HFF-Myc (cell line): ENCODE results near the gene SLC9B1.

ENCODE experiments used
- DNase-seq: peaks from one replicate; pipeline ENCODE4 v3.0.0-alpha.2; 2011; ENCODE audit warnings: low read depth; ENCODE audit errors: extremely low read depth
- H3K4me3 ChIP-seq: replicated peaks from 2 replicates; pipeline ENCODE4 v1.5.1; 2011; ENCODE audit warnings: low read depth, mild to moderate bottlenecking, control low read depth, low read length
- CTCF ChIP-seq: IDR thresholded peaks from 2 replicates; pipeline ENCODE4 v1.5.1; 2012; ENCODE audit warnings: mild to moderate bottlenecking, low read depth, low read length, control low read depth; ENCODE audit errors: missing control alignments

The SLC9B1 gene, protein sequence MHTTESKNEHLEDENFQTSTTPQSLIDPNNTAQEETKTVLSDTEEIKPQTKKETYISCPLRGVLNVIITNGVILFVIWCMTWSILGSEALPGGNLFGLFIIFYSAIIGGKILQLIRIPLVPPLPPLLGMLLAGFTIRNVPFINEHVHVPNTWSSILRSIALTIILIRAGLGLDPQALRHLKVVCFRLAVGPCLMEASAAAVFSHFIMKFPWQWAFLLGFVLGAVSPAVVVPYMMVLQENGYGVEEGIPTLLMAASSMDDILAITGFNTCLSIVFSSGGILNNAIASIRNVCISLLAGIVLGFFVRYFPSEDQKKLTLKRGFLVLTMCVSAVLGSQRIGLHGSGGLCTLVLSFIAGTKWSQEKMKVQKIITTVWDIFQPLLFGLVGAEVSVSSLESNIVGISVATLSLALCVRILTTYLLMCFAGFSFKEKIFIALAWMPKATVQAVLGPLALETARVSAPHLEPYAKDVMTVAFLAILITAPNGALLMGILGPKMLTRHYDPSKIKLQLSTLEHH

GRCh38 chr4:103019308-103020124, at the start of gene SLC9B1:
SLC9B1 (minus strand) TSS chr4:103019705; CDS start chr4:102991711, 27,994 bp downstream.
- TF ChIP-seq CTCF: no peak
- peak; percentile 84 for DNase-seq
- H3K4me3 ChIP-seq: peak within 1 kb of the TSS; percentile 42

DNA sequence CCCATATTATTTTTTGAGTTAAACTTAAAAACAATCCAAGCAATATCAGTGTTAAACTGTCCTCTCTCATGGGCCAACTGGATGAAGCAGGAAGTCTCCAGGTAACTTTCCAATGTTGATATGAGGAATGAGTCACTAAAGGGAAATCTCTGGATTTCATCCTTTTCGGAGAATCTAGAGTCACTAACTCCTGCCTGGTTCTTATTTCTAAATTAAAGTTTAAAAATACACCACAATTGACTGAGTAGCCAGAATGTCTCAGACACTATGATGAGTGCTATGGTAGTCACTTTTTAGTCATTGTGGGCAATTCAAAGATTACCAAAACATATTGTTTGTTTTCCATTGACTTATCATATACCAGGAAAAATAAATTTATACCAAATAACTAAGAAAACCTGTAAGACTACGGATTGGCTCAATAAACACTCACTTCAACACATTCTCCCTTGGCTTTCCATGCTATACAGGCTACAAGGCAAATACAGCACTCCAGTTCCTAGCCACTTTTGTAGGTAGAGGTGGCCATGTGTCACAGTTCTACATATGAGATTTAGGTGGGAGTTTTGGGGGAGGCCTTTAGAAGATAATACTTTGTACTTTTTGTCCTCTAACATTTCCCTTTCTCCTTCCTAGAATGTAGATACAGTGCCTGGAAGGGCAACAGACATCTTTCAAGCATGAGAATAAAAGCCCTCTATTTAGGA, 48.5 kb upstream of the SLC9B1 start:
- no peak for DNase-seq
- no peak overlapping the region for H3K4me3 ChIP-seq
- TF ChIP-seq CTCF: no peak

DNA sequence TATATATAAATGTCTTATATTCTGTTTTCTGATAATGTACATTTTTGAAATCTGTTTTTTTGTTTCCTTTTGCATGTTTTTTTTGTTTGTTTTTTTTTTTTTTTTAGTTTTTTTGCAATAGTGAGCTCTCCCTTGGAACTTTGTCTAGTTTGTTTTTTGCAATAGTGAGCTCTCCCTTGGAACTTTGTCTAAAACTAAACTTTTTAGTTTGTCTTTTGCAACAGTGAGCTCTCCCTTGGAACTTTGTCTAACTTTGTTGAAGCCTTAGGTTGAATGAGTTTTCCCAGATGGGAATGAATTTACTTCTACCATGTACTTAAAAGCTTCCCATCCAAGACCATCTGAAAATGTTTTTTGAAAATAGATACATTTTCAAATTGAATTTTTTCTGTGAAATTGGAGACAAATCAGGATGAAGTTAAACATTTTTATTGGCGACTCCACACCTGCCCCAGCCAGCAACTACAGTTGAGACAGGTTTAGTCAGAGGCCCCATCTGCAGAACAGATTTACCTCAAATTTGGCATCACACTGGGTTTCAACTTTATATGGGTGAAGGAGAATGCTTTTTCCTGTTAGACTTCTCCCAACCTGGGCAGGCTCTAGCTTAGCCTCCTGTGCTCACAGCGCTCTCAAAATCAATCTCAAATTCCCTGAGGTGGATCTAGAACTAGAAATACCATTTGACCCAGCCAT, 41.1 kb upstream of the SLC9B1 start:
- no peak for DNase-seq
- H3K4me3 ChIP-seq: no peak overlapping the region
- no peak for TF ChIP-seq CTCF

DNA sequence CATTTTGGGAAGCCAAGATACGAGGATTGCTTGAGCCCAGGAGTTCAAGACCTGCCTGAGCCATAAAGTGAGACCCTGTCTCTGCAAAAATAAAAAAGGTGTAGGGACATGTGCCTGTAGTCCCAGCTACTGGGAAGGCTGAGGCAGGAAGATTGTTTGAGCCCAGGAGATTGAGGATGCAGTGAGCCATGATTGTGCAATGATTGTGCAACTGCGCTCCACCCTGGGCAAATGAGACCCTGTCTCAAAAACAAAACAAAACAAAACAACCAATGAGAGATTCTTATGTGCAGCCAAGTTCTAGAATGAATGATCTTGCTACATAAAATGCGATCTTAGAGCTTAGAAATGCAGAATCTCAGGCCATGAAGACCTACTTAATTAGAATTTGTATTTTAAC, 34.5 kb upstream of the SLC9B1 start:
- no peak overlapping the region for H3K4me3 ChIP-seq
- DNase-seq: no peak
- no peak for TF ChIP-seq CTCF

DNA sequence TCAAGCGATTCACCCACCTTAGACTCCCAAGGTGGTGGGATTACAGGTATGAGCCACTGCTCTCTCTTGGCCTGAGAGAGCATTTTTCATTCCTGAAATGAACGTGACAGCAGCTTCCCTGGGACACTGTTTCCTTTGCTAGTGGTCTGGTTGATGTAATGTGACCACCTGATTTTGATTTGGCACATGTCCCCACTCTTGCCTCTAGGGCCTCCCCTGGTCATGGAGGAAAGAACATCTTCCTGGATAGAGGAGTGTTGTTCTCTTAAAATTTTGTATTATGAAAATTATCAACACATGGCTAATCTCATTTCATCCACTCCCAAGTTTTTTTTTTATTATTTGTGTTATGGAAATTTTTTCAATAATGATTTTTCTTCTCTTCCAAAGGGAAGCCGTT, 33.3 kb upstream of the SLC9B1 start:
- no peak for TF ChIP-seq CTCF
- H3K4me3 ChIP-seq: no peak overlapping the region
- no peak for DNase-seq

DNA sequence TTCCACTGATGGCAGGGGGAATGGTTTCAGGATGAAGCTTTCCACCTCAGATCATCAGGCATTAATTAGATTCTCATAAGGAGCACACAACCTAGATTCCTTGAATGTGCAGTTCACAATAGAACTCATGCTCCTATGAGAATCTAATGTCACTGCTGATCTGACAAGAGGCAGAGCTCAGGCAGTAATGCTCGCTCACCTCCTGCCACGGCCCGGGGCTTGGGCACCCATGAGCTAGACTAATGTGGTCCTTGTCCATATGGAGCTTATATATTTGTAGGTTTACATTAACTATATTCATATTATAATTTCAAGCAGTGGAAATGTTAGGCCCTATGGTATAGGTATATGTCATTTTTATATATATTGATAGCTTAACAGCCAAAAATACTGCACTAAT, 32.6 kb upstream of the SLC9B1 start:
- TF ChIP-seq CTCF: no peak
- no peak for DNase-seq
- no peak overlapping the region for H3K4me3 ChIP-seq
